Activated T-cell treated with anti-CD3 and anti-CD28 coated beads, Interleukin-2, amount 50 U/mL, for 24 hours (primary cell): Measurements from ENCODE around the gene MYH9.

Experiments used
- DNase-seq: peaks from one replicate; pipeline ENCODE4 v3.0.0-alpha.2; 2020
- H3K27ac Mint-ChIP-seq: 2 replicates; pipeline ENCODE4 v1.8.0; 2020; ENCODE audit warnings: mild to moderate bottlenecking, mixed read lengths
- H3K27me3 Mint-ChIP-seq: 2 replicates; pipeline ENCODE4 v1.8.0; 2020; ENCODE audit warnings: mixed read lengths
- H3K36me3 Mint-ChIP-seq: 2 replicates; pipeline ENCODE4 v1.8.0; 2020; ENCODE audit warnings: low read depth, mixed read lengths
- H3K4me1 Mint-ChIP-seq: 2 replicates; pipeline ENCODE4 v1.8.0; 2020; ENCODE audit warnings: low read depth, mixed read lengths
- H3K4me3 Mint-ChIP-seq: 2 replicates; pipeline ENCODE4 v1.8.0; 2020; ENCODE audit warnings: mild to moderate bottlenecking, moderate library complexity, mixed read lengths
- H3K9me3 Mint-ChIP-seq: 2 replicates; pipeline ENCODE4 v1.8.0; 2020; ENCODE audit warnings: mixed read lengths

The MYH9 gene

DNA sequence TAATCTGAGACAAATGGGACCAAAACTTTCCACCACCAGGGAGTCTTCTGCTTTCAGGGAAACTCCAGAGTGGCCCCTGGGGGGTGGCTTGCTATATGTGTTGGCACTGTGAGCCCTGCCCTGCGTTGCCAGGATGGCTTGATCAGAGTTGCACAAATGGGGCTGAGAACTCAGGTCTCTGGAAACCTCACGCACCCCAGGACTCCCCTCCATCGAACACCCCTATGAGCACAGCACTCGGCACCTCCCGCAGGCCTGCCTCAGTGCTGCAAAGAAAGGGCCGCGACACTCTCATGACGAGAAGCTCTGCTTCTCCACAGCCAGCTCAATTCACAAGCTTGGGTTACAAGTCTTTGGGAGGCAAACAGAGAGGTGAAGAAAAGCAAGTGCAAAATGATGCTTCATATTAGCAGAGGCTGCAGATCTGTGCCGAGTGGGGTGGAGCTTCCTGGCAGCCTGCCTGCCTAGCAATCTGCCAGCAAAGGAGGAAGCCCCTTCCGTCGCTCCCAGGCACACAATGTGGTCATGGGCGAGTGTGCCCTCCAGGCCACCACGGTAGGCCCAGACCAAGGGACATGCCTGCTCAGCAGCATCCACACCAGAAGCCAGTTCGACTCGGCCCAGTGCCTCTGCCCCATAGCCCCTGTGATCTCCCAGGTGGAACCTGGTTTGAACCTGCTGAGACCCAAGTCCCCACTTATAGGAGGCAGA lies 55.7 kb downstream of the MYH9 start:
- H3K36me3 Mint-ChIP-seq, result peaks cover 99% of the 10 kb centered on the region

DNA sequence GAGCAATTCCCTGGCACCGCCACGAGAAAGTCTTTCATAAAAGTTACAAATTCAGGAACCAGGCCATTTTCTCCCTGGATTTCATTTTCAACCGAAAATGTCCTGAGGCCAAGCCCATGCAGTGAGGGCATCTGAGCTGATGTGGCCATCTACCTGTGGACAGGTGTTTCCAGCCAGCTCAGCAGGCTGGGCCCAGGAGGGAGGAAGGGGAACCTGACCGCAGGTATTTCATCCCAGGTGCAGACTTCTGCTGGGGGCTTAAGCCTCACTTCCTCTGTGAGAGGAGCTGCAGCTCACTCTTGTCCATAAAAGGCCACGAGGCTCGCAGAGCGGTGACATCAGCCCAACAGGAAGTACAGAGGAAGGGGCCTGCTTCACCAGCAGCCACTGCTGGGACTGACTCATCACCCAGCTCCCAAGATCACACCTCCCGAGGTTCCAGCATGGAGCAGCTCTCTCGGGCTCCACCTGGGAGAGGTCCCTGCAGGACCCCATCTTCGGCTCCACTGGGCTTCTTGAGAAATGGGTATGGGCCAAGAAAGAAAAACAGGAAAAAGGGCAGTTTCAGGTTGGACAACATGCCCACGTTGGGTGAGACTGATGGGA lies 56.4 kb downstream of the MYH9 start:
- peaks cover 99% of the 10 kb centered on the region for H3K36me3 Mint-ChIP-seq
- H3K27me3 Mint-ChIP-seq, result no peaks in the 10 kb centered on the region
- peaks cover 100% of the 10 kb centered on the region for H3K4me1 Mint-ChIP-seq
- peak overlapping the region; percentile 100 for H3K27ac Mint-ChIP-seq
- peak; percentile 80 for DNase-seq
- no peaks in the 10 kb centered on the region for H3K9me3 Mint-ChIP-seq
- H3K4me3 Mint-ChIP-seq, result peak overlapping the region; percentile 83

More for the DNA sequence above, 55.7 kb downstream of the MYH9 start:
- H3K4me1 Mint-ChIP-seq, result peaks cover 100% of the 10 kb centered on the region
- DNase-seq, result peak; percentile 69
- H3K9me3 Mint-ChIP-seq, result no peaks in the 10 kb centered on the region
- peak overlapping the region; percentile 100 for H3K27ac Mint-ChIP-seq
- H3K4me3 Mint-ChIP-seq, result peak overlapping the region; percentile 83
- no peaks in the 10 kb centered on the region for H3K27me3 Mint-ChIP-seq

DNA sequence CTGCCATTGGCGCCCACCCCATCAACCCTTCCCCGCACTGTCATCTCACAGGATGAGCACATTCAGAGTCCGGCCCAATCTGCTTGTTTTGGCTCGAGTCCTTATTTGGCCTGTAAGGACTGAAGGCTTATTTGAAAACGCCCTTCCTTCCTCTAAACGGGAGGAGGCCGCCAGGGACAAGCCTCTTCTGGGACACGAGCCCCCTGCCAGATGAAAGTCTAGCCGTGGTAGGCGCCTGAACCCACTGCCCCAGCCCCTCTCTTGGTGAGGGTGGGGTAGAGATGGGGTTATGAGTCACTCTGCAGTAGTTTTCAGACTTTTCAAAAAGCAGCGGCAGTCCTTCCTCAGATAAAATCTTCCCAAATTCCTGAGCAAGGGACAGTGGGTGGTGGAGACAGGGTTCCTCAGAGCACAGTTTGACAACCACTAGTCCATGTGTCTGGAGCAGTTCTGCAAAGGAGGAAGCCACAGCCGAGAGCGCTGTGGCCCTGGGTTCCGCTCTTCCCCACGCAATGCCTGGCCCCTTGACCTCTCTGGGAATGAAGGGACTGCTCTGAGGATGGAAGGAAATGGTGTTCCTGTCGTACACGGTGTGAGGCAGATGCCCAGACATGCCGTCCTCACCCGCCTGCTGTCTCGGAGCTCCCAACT lies 57.0 kb downstream of the MYH9 start:
- H3K4me3 Mint-ChIP-seq, result peak overlapping the region; percentile 83
- no peaks in the 10 kb centered on the region for H3K9me3 Mint-ChIP-seq
- peaks cover 99% of the 10 kb centered on the region for H3K36me3 Mint-ChIP-seq
- DNase-seq, result peak; percentile 52
- peak overlapping the region; percentile 100 for H3K27ac Mint-ChIP-seq
- H3K4me1 Mint-ChIP-seq, result peaks cover 95% of the 10 kb centered on the region
- H3K27me3 Mint-ChIP-seq, result no peaks in the 10 kb centered on the region

DNA sequence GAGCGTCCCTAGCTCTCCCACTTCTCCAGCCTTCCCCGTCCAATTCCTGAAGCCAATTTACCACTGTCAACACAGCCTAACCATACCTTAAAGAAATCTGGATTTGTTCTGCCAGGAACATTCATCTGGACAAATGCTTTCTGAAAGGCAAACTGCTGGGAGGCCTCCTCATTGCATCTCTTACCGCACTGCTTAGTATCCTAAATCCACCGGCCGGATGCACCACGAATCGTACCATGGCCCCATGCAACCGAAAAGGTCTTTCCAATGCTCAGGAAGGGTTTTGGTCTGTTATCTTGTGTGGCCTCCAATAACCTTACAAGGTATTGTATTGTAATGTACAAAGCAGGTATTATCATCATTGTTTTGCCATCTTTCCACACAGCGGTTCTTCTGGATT lies 57.6 kb downstream of the MYH9 start:
- H3K27ac Mint-ChIP-seq, result peak overlapping the region; percentile 100
- H3K4me1 Mint-ChIP-seq, result peaks cover 88% of the 10 kb centered on the region
- H3K9me3 Mint-ChIP-seq, result no peaks in the 10 kb centered on the region
- peaks cover 99% of the 10 kb centered on the region for H3K36me3 Mint-ChIP-seq
- H3K4me3 Mint-ChIP-seq, result peak overlapping the region; percentile 83
- H3K27me3 Mint-ChIP-seq, result no peaks in the 10 kb centered on the region
- DNase-seq, result no peak

DNA sequence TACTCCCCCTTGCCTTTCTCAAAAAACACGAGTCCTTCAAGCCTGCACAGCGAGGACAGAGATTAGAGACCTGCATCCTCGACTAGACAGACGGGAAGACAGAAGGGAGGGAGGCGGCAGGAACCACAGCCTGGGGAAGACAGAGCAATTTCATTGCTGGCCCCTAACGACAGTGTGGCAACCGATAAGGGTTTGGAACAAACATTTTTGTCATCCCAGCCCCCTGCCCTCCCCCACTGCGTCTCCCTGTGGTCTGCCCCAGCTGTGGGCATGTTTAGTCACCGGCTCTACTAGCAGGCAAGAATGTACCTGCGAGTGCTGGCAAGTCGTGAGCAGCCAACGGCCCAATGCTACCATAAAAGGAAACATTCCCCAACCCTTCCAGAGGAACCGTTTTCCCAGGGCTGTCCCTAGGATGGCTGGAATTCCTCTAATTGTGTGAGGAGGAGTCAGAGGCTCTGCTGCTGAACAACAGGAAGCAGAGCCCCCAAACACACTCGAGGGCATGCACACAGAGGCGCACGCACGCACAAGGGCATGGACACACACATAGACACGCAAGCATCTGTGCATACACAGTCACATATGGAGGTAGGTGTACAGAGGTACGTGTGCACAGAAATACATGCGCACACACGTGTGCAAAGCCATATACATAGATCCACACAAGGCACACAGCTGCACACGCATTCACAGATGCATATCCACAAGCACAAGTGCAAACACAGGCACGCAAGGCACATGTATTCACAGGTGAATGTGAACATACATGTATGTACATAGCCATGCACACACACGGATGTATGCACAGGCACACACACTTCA lies 58.3 kb downstream of the MYH9 start:
- H3K9me3 Mint-ChIP-seq, result no peaks in the 10 kb centered on the region
- peak overlapping the region; percentile 83 for H3K4me3 Mint-ChIP-seq
- DNase-seq, result peak; percentile 86
- no peaks in the 10 kb centered on the region for H3K27me3 Mint-ChIP-seq
- H3K27ac Mint-ChIP-seq, result peak overlapping the region; percentile 100
- peaks cover 84% of the 10 kb centered on the region for H3K4me1 Mint-ChIP-seq
- peaks cover 99% of the 10 kb centered on the region for H3K36me3 Mint-ChIP-seq

DNA sequence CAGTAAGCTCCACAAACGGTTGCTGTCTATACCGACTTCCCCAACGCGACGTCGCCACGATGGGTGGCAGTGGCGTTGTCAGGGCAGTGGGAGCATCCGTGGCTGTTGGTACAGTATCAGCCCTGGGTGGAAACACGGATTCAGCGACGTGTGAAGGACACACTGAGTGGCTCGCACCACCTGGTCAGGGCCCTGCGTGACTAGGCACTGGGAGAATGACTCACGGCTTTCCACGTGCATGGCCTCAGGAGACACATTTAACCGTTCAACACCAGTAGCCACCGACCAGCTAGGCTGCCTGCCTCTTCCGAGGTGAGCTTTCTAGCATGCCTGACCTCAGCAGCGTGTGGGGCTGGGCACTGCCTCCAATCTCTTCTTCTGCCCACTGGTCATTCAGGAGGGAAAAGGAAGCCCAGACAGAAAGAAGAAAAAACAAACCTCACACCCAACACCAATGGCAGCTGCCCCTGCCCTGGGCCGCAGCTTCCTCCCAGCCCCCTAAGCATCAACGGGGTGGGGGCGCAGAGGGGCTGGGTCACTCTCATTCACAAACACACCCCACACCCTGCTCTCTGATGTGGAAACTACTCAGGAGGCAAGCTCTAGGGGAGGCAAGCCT lies 59.0 kb downstream of the MYH9 start:
- Mint-ChIP-seq H3K36me3 (peaks cover 99% of the 10 kb centered on the region), H3K27ac (peak overlapping the region; percentile 100), H3K4me3 (peak overlapping the region; percentile 83), H3K27me3 (no peaks in the 10 kb centered on the region), H3K9me3 (no peaks in the 10 kb centered on the region), H3K4me1 (peaks cover 77% of the 10 kb centered on the region)
- peak; percentile 71 for DNase-seq

DNA sequence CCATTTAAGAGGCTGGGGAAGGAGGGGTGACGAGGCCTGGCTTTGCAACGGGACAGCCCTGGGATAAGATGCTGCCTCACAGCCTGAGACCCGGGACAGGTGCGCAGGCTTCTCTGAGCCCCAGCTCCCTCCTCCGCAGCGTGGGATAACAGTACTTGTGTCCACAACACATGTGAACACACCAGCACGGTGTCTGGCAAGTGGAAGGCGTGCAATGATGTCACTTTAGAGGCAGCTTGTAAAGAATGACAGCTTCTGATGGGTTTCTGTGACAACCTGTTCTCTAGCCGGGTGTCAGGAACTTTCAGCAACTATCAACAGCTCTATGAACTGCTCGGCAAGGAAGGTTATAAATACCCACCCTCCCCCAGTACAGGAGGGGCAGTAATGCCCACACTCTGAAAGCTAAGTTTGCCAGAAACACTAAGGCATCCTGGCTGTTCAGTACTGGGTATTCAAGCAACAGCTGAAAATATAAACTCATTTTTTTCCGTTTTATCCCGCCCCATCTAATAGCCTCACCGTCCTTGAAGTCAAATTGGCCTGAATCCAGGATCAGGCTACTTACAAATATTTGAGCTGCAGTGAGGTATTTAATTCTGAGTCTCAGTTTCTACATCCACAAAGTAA lies 59.7 kb downstream of the MYH9 start:
- Mint-ChIP-seq H3K36me3 (peaks cover 99% of the 10 kb centered on the region), H3K4me1 (peaks cover 70% of the 10 kb centered on the region), H3K9me3 (no peaks in the 10 kb centered on the region), H3K4me3 (peak overlapping the region; percentile 83), H3K27ac (peak overlapping the region; percentile 100), H3K27me3 (no peaks in the 10 kb centered on the region)
- no peak for DNase-seq

DNA sequence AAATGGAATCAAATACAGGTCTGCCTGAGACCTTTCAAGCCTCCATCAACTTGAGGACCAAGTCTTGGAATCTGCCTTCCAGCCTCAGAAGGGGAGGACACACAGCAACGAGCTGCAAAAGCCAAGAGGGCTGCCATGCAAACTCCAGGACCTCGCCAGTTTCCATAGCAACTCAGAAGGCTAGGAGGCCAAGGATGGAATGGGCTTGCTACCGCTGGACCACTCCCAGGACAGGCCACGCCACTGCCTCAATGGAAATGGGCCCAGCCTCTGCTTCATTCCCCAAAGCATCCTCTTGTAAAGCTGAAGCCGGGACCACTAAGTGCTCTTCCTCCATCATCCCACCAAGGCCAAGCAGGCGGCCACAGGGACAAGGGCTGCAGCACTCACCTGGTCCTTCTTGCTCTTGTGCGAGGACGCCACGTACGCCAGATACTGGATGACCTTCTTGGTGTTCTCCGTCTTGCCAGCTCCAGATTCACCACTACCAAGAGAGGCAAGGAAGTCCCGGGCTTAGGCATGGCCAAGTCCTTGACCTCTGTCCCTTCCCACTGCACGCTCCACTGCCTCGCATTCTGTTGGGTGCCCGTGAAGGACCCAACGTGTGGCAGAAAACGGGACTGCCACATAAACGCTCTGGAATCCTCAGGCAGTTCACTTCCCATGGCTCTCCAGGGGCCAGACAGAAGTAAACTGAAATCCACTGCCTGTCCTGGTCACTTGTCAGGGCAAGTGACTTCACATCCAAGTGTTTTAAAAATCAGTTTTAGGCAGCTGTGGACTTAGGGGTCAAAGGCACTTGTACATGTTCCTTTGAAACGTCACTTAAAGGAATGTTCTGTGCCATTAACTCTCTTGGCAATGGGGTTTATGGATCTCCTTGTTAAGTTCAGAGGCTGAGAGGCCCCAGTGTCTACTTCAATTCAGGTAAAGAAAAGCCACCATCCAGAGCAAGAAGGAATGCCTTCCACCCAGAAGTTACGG lies 61.3 kb downstream of the MYH9 start:
- Mint-ChIP-seq H3K4me3 (no peak overlapping the region), H3K27me3 (no peaks in the 10 kb centered on the region), H3K27ac (peak overlapping the region; percentile 100), H3K4me1 (peaks cover 55% of the 10 kb centered on the region), H3K36me3 (peaks cover 100% of the 10 kb centered on the region), H3K9me3 (no peaks in the 10 kb centered on the region)
- no peak for DNase-seq

DNA sequence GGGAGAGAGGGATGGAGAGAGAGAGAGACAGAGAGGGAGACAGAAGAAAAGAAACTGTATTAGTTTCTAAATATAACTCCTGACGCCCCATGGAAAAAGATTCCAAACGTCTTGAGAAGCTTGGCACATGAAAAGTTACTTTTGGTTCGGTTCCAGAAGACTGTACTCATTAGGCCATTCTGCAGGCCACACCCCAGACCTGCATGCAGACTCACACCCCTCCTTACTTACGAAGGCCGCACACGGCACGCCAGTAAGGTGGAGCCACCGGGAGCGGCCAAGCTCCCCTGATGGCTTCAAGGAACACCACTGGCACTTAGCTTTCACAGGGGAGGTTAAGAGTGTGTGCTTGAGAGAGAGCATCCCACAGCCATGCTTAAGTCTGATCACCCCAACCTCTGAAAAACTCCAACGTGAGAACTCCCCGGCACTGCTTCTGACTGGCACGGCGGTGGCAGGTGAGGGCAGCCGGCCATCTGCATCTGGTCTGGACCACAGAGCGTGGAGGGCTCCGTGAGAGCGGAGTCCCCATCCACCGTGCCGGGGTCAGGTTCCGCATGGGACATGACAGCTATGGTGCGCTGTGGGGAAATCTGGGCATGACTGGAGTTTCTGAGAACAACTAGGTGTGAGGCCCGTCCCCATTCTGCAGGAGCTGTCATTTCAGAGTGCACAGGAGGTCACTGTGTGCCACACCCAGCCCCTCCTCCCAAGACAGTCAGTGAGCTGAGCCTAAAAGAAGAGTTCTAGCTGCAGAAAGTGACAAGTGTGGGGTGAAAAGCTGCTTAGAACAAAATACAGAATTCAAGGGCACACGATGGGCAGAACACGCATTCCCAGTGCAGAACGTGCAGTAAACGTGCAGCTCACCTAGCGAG lies 62.4 kb downstream of the MYH9 start:
- no peaks in the 10 kb centered on the region for H3K9me3 Mint-ChIP-seq
- H3K27ac Mint-ChIP-seq, result peak overlapping the region; percentile 100
- no peak for DNase-seq
- peaks cover 100% of the 10 kb centered on the region for H3K36me3 Mint-ChIP-seq
- no peak overlapping the region for H3K4me3 Mint-ChIP-seq
- H3K4me1 Mint-ChIP-seq, result peaks cover 44% of the 10 kb centered on the region
- no peaks in the 10 kb centered on the region for H3K27me3 Mint-ChIP-seq

DNA sequence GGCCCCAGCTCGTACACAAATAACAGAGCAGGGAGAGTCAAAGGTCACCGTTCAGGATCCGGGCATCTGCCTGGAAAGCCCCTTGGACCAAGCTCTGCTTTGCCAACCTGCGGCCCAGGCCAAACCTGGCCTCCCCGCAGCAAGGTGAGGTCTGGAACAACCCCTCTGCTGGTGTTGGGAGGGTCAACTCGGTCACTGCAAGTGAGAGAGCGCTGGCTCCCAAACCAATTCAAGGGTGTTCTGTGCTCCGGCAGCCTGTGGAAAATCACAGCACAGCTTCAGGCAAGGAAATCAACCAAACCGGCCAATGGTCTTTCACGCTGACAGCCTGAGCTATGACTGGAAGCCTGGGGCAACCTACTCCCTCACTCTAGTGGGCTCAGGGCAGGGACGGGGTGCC lies 63.4 kb downstream of the MYH9 start:
- DNase-seq, result no peak
- Mint-ChIP-seq H3K9me3 (no peaks in the 10 kb centered on the region), H3K4me1 (peaks cover 34% of the 10 kb centered on the region), H3K36me3 (peaks cover 100% of the 10 kb centered on the region), H3K4me3 (no peak overlapping the region), H3K27me3 (no peaks in the 10 kb centered on the region), H3K27ac (peak overlapping the region; percentile 100)

DNA sequence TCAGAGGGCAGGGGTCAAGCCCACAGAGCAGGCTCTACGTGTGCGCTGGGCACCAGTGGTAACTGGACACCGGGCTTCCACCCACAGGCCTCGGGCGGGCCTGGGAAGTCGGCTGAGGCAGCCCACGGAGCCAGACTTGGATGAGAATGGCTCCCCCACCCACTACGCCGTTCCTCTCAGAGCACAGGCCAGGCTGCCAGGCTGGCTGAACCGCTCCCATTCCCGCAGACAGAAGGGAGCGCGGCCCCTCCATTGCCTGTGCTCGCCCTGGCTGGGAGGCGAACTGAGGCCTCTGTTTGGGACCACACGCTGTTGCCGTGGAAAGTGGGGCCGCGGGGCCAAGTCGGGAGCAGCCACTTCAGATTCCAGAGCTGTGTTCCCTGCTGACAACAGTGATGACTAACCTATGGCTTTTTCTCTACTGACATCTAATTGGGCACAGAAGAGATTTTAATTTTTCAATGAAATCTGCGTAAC lies 63.9 kb downstream of the MYH9 start:
- DNase-seq, result no peak
- H3K36me3 Mint-ChIP-seq, result peaks cover 100% of the 10 kb centered on the region
- H3K27ac Mint-ChIP-seq, result peak overlapping the region; percentile 100
- H3K4me3 Mint-ChIP-seq, result no peak overlapping the region
- no peaks in the 10 kb centered on the region for H3K27me3 Mint-ChIP-seq
- H3K4me1 Mint-ChIP-seq, result peaks cover 29% of the 10 kb centered on the region
- H3K9me3 Mint-ChIP-seq, result no peaks in the 10 kb centered on the region

DNA sequence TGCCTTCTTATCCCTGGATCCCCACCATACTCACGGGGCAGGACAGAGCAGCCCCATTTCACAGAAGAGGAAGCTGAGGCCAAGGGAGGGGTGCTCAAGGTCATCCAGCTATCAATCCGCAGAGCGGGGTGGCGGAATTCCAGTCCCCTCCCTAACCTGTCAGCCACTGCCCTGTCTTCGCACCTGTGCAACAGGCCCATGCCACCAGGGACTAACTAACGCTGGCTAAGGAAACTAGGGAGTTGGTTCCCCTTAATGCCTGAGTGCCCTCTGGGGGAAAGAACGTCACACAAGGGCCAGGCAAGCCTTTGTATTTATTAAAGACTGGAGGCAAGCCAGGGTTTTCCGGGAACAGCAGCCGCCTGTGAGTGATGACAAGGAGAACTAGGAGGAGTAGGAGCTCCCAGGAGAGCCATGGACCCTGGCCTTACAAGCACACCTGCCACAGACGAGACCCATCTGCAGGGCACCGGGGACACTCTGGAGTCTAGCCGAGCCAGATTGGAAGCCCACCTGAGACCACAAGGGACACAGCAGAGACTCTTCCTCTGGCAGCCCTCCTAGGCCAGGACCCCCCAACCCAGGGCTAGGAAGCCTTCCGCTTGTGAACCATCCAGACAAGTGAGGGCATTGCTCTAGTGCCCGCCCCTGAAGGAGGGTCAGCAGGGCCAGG lies 64.4 kb downstream of the MYH9 start:
- no peak overlapping the region for H3K4me3 Mint-ChIP-seq
- H3K27me3 Mint-ChIP-seq, result no peaks in the 10 kb centered on the region
- H3K36me3 Mint-ChIP-seq, result peaks cover 100% of the 10 kb centered on the region
- peak overlapping the region; percentile 74 for H3K27ac Mint-ChIP-seq
- no peak for DNase-seq
- peaks cover 23% of the 10 kb centered on the region for H3K4me1 Mint-ChIP-seq
- no peaks in the 10 kb centered on the region for H3K9me3 Mint-ChIP-seq
